Ishikawa (cell line): ENCODE data around the gene DCDC2.

Experiments used
- EP300 ChIP-seq: IDR thresholded peaks from 2 replicates; pipeline ENCODE4 v1.6.1; 2012; ENCODE audit warnings: borderline replicate concordance
- REST ChIP-seq: IDR thresholded peaks from 2 replicates; pipeline ENCODE4 v1.6.1; 2012; ENCODE audit warnings: low read depth, mild to moderate bottlenecking

- TF ChIP-seq EP300: no peak
- no peak for TF ChIP-seq REST
Observed at GRCh38 chr6:24324617-24325016, 33.2 kb downstream of the DCDC2 start.
